NCI-H446 (cell line): ENCODE data around the gene RAX2.
"Not testable (repeated sequence)": the region's sequence is repeated elsewhere in the genome, so short reads cannot be mapped to it uniquely, and the experiment has no call there.

Experiments used
- DNase-seq, 2 experiments: peaks; one replicate each; lab custom pipeline; 2025; lab: John Stamatoyannopoulos, UW

The RAX2 gene

DNA sequence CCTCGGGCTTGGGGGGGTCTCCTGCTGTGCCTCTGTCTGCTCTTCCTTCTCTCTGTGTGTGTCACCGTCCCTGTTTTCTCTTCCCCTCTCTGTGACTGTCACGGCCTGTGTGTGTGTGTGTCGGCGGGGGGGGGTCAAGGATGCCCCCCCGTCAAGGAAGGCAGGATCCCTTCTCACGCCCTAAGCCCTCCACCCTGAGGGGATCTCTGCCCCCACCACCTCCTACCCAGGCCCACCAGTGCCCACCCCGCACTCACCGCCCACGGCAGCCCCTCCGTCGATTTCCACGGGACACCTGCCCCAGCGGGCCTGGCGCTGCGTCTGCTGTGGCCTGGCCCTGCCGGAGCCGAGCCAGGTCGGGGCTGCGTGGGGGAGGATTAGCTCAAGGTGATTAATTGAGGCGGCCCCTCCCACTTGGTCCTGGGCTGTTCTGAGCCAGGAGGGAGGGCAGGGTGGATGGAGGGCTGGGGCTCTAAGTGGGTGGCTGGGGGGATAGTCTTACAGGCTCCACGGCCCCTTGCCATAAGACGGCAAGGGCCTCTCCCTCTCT, at the start of gene RAX2:
Gene RAX2 (minus strand): TSS at position 323 of the 550 bp plus-strand sequence. CDS start 486 bp downstream, outside the sequence.
- DNase-seq: no peak

DNA sequence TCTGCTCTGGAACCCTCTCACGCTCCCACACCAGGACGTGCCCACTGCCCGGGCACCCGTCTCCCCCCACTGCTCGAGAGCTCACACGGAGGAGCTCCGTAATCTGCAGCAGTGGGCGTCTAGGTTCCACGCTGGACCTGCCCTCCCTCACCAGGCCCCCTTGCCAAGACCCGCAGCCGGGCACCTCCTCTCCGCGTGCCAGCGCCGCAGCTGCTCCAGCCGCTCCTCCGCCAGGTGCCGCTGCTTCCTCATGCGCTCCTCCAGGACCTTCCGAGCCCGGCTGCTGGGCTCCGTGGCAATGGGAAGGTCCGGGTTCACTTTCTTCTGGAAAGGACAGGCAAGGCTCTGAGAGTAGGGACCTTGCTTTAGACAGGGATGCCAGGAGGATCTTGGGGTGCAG, 49.1 kb upstream of the RAX2 start:
- peak; percentile 14 to 54 for DNase-seq

DNA sequence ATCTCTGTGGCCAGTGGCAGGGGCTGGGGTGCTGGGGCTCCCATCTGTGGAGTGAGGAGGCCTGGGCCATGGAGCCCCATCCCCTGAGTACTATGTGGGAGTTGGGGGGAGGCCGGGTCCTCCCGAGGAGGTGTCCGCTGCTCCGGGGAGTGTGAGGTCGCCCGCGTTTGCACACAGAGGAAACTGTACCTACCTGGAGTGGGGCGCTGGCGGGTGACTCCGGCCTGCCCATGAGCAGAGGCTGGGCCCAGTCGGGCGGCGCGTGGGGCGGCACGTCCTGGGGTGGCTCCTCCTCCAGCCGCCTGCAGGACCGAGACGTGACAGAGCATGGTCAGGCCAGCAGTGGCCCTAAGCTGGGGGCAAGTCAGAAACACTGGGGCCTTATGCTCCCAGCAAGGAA, 48.0 kb upstream of the RAX2 start:
- DNase-seq: no peak

DNA sequence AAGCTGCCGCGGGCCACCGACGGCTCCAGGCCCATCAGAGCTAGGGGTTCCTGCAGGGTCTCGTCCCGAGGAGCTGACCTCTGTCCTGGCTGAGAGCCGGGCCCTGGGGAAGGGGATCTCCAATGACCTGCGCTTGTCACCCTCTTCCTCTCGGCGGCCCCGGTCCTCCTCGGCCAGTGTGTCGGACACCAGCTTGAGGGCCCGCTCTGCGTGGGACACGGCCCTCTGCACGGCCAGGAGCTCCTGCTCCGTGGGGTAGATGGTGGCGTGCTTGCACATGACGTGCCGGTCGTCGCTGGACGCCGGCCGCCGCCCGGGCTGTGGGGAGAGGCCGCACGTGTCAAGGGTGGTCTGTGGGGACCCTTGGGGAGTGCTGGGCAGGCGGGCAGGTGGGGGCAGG, 46.9 kb upstream of the RAX2 start:
- DNase-seq: no peak

DNA sequence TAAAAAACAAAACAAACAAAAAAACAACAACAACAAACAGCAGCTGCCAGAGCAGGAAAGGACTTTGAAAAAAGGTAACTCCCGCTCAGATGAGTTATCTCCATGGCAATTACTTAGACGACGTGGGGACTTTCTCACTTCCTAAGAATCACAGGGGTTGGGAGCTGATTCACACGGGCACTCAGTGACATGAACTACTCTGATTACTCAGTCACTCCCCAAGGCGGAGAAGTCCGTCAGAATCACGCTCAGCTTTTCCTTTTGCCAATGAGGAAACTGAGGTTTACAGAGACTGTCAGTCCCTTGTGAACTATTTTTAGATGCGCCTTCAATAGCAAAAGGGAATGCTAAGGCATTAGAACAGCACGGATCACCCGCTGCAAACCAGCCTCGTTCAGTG, 46.4 kb upstream of the RAX2 start:
- no peak for DNase-seq

DNA sequence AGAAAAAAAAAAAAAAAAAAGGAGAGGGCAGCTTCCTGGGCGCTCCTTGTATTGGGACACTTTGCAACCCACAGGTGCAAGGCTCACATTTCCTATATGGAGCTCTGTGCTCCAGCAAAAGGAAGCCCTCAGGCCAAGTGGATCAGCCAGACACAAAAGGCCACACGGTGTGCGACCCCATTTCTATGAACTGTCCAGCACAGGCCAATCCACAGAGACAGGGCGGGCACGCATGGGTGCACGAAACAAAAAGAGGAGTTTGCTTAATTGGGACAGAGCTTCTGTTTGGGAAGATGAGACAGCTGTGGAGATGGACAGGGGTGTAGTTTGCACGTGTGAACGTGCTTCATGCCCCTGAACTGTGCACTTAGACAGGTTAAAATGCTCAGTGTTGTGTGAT, 45.7 kb upstream of the RAX2 start:
- DNase-seq: no peak

DNA sequence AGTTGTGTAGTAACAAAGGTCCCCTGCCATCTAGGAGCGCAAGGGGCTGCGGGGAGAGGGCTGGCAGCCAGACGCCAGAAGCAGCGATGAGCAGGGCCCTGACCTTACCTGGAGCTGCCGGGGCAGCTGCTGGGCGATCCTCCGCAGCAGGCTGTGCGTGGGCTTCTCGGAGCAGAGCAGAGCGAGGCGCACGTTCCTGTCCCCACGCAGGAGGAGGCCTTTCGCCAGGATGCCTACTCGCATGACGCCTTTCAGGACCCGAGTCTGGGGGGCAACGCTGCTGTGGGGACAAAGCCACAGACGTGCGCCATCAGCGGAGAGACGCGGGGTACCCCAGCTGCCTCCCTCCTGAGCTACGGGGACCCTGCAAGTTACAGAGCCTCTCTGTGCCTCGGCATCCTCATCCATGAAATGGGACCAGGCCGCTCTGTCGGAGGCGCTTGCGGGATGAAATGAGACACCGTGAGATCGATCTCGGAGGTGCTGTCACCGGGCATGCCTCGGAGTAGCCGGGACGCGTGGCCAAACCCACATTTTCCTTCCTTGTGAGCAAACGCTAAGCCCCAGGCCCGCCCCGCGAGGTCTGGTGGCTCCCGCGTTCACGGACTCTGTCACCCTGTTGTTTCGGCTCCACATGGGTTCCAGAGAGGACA, 44.7 kb upstream of the RAX2 start:
- DNase-seq: no peak

DNA sequence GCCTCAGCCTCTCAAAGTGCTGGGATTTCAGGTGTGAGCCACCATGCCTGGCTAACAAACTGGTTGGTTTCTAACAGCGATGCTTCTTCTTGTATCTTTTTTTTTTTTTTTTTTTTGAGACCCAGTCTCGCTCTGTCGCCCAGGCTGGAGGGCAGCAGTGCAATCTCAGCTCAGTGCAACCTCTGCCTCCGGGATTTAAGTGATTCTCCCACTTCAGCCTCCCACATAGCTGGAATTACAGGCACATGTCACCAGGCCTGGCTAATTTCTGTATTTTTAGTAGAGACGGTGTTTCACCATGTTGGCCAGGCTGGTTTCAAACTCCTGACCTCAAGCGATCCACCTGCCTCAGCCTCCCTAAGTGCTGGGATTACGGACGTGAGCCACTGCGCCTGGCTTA, 44.1 kb upstream of the RAX2 start:
- DNase-seq: not testable (repeated sequence)

DNA sequence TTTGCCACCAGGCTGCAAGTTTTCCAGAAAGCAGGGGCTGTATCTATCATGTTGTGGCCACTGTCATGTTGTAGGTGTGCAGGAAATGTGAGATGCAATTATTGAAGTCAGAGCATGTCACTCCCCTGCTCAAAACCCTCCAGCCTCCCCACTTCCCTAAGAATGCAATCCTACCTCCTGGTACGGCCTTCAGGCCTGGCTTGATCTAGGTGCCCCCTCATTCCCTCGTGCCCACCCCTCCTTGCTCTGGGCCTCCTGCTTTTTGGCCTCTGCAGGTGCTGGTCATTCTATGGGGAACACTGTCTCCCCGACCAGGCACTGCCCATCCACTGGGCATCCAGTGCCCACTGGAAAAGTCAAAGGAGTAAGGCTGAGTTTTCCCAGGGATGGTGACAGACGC, 42.6 kb upstream of the RAX2 start:
- DNase-seq: no peak

DNA sequence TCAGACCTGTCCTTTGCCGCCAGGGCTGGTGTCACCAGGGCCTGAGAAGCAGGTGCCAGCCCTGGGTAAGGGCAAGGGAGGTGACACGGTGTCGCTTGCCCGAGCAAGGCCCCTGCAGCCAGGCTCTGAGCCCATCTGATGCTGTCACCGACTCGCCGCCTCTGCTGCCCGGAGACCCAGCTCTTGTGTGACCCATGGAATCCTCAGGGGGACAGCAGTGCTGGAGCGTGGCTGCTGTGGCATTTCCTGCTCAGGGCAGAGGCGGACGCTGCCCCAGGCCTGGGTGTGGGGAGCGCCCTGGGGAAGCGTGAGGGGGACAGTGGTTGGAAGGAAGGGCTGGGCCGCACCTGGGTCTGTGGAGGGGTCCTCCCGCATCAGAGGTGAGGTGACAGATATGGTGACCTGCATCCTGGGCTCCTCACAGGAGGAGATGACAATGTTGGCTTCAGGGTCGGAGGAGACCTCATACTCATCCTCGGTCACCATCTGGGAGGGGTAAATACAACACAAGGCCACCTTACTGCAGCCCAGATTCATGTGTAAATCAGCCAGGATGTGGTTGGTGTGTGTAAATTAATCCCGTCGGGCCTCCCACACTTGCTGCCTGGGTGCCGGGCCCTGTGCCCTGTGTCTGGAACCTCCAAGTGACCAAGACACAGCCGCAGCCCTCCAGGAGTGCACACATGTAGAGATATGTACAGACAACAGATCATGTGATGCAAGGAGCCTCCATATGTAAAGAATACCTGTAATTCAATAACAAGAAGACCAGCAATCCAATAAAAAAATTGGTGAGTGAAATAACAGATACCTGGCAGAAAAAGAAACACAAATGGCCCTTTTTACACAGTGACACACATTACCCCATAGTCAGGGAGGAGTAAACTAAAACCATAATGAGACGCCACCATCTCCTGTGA, 41.7 kb upstream of the RAX2 start:
- DNase-seq: no peak

DNA sequence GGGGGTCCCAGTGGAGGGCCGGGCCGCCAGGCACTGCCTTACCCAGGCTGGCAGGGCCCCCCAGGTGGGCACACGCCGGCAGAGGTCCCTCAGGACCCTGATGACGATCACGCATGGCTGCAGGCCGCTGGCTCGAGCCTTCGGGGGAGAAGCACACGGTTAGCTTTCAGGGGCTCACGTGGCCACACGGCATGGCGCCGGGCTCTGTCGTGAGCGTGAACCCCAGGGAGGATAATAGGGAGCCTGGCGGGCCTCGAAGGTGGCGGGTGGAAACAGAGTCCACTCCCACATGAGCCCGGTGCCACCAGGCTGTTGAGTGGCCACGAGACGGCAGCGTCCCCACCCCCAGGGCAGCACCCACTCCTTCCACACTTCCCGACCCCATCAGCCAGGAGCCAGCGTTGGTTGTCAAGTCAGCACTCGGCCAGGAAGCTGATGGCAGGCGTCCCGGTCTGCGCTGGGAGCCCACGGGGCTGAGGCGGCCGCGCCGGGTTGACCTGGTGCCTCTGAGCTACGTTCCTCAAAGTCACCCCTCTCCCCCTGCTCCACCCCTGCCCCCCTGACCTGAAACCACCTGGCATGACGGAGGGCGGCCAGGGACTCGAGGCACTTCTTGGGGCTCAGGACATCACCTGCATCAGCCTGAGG, 38.8 kb upstream of the RAX2 start:
- DNase-seq: no peak

DNA sequence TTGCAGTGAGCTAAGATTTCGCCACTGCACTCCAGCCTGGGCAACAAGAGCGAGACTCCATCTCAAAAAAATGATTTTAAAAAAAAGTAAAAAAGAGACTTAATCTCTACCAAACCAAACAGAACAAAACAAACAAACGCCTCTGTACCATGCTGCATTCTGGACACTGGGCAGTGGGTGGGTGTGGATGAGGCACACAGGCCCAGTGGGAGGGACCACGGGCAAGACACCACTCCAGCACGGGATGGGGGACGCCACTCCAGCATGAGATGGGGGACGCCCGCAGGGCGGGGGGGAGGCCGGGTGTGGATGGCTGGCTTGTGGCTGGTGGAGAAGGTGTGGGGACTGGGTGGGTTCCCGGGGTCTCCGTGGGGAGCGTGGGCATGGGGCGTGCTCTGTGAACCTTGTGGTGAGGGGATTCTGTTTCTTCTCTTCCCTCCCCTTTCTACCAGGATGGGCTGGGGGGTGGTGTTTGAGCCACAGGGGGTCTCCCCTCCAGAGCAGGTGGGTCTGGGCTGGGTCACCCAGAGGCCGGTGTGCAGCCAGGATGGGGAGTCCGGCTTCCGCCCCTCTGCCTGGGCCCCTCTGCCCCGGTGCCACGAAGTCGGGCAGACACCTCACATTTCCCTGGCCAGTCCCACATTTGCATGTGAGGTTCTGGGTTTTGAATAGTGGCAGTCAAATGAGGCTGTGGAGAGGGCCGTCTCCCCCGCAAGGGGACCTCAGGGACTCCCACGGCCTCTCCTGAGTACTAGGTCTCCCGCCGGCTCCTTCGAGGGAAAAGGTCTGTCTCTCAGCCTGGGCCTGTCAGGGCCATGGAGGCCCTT, 38.1 kb upstream of the RAX2 start:
- no peak for DNase-seq

DNA sequence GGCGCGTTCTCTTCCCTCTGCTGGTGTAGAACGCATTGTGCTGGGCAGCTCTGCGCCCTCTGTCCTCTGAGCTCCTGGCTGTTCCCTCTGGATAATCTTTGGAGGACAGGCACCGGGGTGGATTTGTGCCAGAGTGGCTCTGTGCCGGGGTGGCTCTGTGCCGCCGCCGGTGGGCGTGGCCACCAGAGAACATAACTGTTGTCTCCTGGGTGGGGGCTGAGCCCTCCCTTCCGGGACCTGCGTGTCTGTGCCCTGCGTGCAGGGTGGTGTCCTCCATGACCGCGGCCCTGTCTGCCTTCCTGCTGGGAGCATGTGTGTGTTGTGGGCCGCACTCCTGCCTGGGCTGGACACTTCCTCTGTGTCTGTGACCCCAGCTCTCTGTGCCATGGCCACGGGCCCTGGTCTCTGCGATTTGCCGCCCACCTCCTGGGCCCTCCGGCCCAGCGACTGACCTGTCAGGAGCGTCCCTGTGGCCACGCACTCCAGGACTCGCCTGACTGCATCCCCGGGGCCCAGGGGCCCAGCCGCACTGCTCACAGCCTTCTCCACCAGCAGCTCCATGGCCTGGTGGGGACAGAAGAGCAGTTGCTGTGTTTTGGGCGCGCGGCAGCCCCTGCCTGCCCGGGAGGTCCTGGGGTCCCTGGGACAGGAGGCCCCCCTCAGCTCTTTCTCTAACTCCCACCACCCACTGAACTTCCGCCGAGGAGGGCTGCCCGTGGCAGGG, 36.6 kb upstream of the RAX2 start:
- no peak for DNase-seq

DNA sequence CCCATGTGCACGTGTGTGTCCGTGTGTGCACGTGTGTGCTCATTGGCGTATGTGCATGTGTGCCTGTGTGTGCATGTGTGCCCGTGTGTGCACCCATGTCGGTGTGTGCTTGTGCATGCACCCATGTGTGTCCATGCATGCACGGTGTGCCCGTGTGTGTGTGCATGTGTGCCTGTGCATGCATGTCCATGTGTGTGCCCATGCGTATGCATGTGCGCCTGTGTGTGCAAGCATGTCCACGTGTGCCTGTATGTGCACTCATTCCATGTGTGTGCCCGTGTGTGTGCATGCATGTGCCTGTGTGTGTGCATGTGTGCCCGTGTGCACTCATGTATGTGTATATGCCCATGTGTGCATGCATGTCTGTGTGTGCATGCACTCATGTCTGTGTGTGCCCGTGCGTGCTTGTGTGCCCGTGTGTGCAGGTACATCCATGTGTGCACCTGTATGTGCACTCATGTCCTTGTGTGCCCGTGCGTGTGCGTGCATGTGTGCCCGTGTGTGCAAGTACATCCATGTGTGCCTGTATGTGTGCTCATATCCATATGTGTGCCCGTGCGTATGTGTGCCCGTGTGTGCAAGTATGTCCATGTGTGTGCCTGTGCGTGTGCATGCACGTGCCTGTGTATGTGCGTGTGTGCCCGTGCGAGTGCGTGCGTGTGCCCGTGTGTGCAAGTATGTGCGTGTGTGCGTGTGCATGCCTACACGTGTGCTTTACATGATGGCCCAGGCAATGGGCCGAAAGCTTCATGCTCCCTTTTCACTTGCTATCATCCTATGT, 35.7 kb upstream of the RAX2 start:
- no peak for DNase-seq

DNA sequence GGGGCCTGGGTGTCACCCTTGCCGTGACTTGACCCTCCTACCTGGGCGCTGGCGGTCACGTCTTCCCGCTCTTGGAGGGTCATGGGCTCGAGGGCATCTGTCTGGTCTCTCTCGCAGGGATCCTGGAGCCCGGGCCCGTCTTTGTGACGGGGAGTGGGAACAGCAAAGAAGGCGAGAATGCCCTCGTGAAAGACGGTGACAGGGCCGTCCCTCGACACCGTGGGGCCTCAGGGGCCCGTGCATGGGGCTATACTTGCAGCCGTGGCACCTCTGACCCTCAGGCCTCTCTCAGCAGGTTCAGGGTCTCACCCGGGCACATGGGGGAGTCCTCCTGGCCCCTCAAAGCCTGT, 35.1 kb upstream of the RAX2 start:
- DNase-seq: no peak

DNA sequence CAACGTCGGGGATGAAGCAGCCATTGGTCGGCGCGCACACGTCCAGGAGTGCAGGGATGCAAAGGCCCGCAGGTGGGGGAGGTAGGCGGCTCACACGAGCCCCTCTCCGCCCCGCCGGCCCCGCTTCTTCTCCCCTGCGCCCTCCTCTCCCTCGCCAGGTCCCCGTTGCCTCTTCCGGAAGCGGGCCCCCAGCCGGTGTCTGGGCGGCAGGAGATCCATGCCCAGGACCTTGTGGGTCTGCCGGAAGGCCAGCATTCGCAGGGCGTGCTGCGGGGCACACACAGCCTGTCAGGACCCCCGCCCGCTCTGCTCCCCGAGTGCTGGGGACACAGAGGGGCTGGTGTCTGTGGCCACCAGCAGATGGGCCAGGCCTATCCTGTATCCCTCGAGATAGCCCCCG, 33.8 kb upstream of the RAX2 start:
- no peak for DNase-seq

DNA sequence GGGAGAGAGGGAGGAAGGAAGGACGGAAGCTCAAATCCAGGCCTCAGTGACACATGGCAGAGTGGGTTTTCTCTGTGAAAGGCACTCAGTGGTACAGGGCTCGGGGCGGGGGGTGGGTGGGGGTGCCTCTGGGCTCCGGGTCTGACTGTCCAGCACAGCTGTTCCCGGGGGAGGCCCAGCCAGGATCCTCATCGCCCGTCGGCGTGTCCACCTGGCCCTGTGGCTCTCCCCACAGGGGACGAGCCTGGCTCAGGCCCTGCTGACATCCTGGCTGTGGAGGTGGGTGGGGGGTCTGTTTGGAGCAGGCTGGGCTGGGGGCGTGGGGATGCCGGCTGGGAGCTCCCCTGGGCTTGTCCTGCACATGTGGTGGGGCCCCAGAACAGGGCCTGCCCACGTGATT, 32.4 kb upstream of the RAX2 start:
- DNase-seq: no peak

DNA sequence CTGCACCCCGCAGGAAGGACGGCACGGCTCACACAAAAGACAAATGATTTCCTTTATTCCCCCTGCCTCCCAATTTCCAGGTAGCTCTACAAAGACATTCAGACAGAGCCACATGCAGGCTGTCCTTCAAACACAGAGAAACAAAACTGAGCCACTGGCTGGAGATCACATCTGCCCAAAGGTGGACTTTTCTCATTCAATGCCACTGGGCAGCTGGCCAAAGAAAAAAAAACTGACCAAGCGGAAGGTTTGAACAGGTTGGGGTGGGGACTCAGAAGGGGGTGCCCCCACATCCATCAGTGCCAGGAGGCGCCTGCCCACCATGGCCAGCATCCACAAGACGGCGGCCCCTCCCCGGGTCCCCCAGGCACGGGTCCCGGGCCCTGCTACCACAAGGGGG, 32.0 kb upstream of the RAX2 start:
- DNase-seq: no peak

DNA sequence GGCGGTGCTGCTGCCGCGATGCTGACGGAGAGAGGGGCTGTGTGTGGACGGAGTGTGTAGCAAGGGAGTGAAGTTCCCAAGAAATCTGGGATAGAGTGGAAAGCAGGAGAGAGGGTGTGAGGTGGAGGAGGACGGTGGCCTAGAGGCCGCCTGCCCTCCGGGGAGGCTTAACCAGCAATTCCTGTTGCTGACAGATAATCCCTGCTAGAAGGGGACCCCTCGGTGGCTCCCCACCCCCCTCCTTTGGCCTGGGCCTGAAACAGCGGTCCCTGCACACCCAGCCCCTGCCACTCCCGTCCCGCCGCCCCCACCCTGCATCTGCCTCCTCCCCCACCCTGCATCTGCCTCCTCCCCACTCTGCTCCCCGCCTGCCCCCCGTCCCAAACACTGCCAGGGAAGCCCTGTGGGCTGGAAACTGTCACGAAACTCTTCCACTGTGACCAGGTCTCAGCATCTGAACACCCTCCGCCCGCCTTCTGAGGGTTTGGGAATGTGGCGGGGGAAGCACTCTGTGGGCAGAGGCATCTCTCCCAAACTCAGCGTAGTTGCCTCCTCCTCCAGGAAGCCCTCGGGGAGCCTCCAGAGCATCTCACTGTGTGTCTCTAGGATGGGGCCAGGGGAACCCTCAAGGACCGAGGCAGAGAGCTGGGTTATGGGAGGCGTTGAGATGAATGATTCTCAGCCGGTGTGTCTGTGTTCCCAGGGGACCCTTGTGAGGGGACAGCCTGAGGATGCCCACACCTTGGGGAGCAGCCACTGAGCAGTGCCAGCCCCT, 31.3 kb upstream of the RAX2 start:
- DNase-seq: no peak
